Smooth muscle cell (in vitro differentiated cells): ENCODE data around the gene WHRN. TPM values are rescaled to one million over a fixed set of nuclear protein-coding genes. Genes with fewer than 3 reads are reported as not detected.

ENCODE experiments used
- DNase-seq: peaks from one replicate; lab custom pipeline; 2025; ENCODE audit not compliant: unreplicated experiment; lab: John Stamatoyannopoulos, UW
- H2AFZ ChIP-seq: fragments of 200-600 bp; sonication (generic); 2 replicates; pipeline ENCODE4 v1.6.0; 2016; ENCODE audit warnings: antibody characterized with exemption, low read depth, mild to moderate bottlenecking
- H3F3A ChIP-seq: fragments of 200-600 bp; sonication (generic); 2 replicates; pipeline ENCODE4 v1.6.0; 2017; ENCODE audit warnings: antibody characterized with exemption, low read depth
- H3K27ac ChIP-seq: fragments of 200-600 bp; sonication (generic); 2 replicates; pipeline ENCODE4 v1.5.1; 2016; ENCODE audit warnings: low read depth, mild to moderate bottlenecking
- H3K27me3 ChIP-seq: fragments of 200-600 bp; sonication (generic); 2 replicates; pipeline ENCODE4 v1.6.1; 2016; ENCODE audit warnings: low read depth, mild to moderate bottlenecking
- H3K36me3 ChIP-seq: fragments of 200-600 bp; sonication (generic); 2 replicates; pipeline ENCODE4 v1.5.1; 2016; ENCODE audit warnings: low read depth
- H3K4me1 ChIP-seq: fragments of 200-600 bp; sonication (generic); 2 replicates; pipeline ENCODE4 v1.5.1; 2016; ENCODE audit warnings: low read depth
- H3K4me2 ChIP-seq: fragments of 200-600 bp; sonication (generic); 2 replicates; pipeline ENCODE4 v1.6.0; 2016; ENCODE audit warnings: mild to moderate bottlenecking
- H3K4me3 ChIP-seq: fragments of 200-600 bp; sonication (generic); 2 replicates; pipeline ENCODE4 v1.5.1; 2016; ENCODE audit warnings: mild to moderate bottlenecking
- H3K79me2 ChIP-seq: fragments of 200-600 bp; sonication (generic); 2 replicates; pipeline ENCODE4 v1.6.0; 2016; ENCODE audit warnings: low read depth, mild to moderate bottlenecking
- H3K9ac ChIP-seq: fragments of 200-600 bp; sonication (generic); 2 replicates; pipeline ENCODE4 v1.6.0; 2016; ENCODE audit warnings: low read depth
- H3K9me3 ChIP-seq: fragments of 200-600 bp; sonication (generic); replicated peaks from 2 replicates; pipeline ENCODE4 v1.5.1; 2016; ENCODE audit warnings: low read depth
- H4K20me1 ChIP-seq: fragments of 200-600 bp; sonication (generic); 2 replicates; pipeline ENCODE4 v1.6.0; 2016; ENCODE audit warnings: low read depth
- CTCF ChIP-seq: fragments of 200-600 bp; sonication (generic); IDR thresholded peaks from 2 replicates; pipeline ENCODE4 v1.5.1; 2017; ENCODE audit warnings: borderline replicate concordance, mild to moderate bottlenecking, antibody characterized with exemption; ENCODE audit not compliant: insufficient read depth, poor library complexity, severe bottlenecking
- WGBS: methylation state at CpG from one replicate; pipeline ENCODE4 v1.1.7; 2016; ENCODE audit warnings: low lambda C conversion rate; 5-methylcytosine and 5-hydroxymethylcytosine counted together
- polyA plus RNA-seq: library from polyadenylated mRNA; unstranded; fragments of >200 nt; fragmentation: Nextera tagmentation; extraction: Ambion mirVana; gene quantifications from 2 replicates; pipeline ENCODE4 v1.2.1, GENCODE V29; 2016
- total RNA-seq: library from RNA; depleted of rRNA; stranded (reverse); fragments of >200 nt; gene quantifications from 2 replicates; pipeline ENCODE4 v1.2.3, GENCODE V29; 2014

The WHRN gene
- total and polyA plus RNA-seq, 2 experiments from 2014 or later: 3.6 to 12.9 TPM

GRCh38 chr9:114518599-114519022 lies 13.3 kb upstream of the WHRN start:
- Histone ChIP-seq H3K27me3 (no peaks in the 10 kb centered on the region), H3K79me2 (no peaks in the 10 kb centered on the region), H3K4me3 (no peak overlapping the region), H3K27ac (no peak overlapping the region), H3K4me1 (no peaks in the 10 kb centered on the region), H3K9me3 (no peaks in the 10 kb centered on the region), H4K20me1 (no peaks in the 10 kb centered on the region), H3F3A (no peaks in the 10 kb centered on the region), H2AFZ (no peak overlapping the region), H3K4me2 (no peak overlapping the region), H3K9ac (no peak overlapping the region), H3K36me3 (no peaks in the 10 kb centered on the region)
- TF ChIP-seq CTCF: no peak
- no peak for DNase-seq
- 89% methylated on average over 4 of the region's 4 CpGs for WGBS

GRCh38 chr9:114518120-114518519 lies 12.8 kb upstream of the WHRN start:
- no peaks in the 10 kb centered on the region for H3F3A ChIP-seq
- H3K36me3 ChIP-seq: no peaks in the 10 kb centered on the region
- no peaks in the 10 kb centered on the region for H3K9me3 ChIP-seq
- no peak overlapping the region for H3K9ac ChIP-seq
- H3K4me3 ChIP-seq: no peak overlapping the region
- no peak overlapping the region for H3K4me2 ChIP-seq
- no peak overlapping the region for H3K27ac ChIP-seq
- no peak for TF ChIP-seq CTCF
- H2AFZ ChIP-seq: no peak overlapping the region
- no peaks in the 10 kb centered on the region for H3K79me2 ChIP-seq
- no peaks in the 10 kb centered on the region for H3K4me1 ChIP-seq
- WGBS: 100% methylated on average over 1 of the region's 1 CpG
- no peaks in the 10 kb centered on the region for H3K27me3 ChIP-seq
- H4K20me1 ChIP-seq: no peaks in the 10 kb centered on the region
- no peak for DNase-seq

GRCh38 chr9:114516913-114517312 lies 11.6 kb upstream of the WHRN start:
- Histone ChIP-seq H3K27me3 (peaks cover 8% of the 10 kb centered on the region), H3K4me2 (no peak overlapping the region), H3K36me3 (no peaks in the 10 kb centered on the region), H3K9me3 (no peaks in the 10 kb centered on the region), H3K4me3 (no peak overlapping the region), H3K79me2 (no peaks in the 10 kb centered on the region), H3F3A (no peaks in the 10 kb centered on the region), H4K20me1 (no peaks in the 10 kb centered on the region), H2AFZ (no peak overlapping the region), H3K27ac (no peak overlapping the region), H3K4me1 (no peaks in the 10 kb centered on the region), H3K9ac (no peak overlapping the region)
- DNase-seq: no peak
- no peak for TF ChIP-seq CTCF
- WGBS: 62% methylated on average over 7 of the region's 7 CpGs

- no peak for DNase-seq
- TF ChIP-seq CTCF: no peak
- H3K27ac ChIP-seq: no peak overlapping the region
- H4K20me1 ChIP-seq: no peaks in the 10 kb centered on the region
- no peaks in the 10 kb centered on the region for H3F3A ChIP-seq
- 60% methylated on average over 3 of the region's 3 CpGs for WGBS
- H3K4me3 ChIP-seq: no peak overlapping the region
- H3K9me3 ChIP-seq: no peaks in the 10 kb centered on the region
- no peak overlapping the region for H3K9ac ChIP-seq
- no peak overlapping the region for H2AFZ ChIP-seq
- no peaks in the 10 kb centered on the region for H3K4me1 ChIP-seq
- no peak overlapping the region for H3K4me2 ChIP-seq
- no peaks in the 10 kb centered on the region for H3K36me3 ChIP-seq
- peaks cover 16% of the 10 kb centered on the region for H3K27me3 ChIP-seq
- no peaks in the 10 kb centered on the region for H3K79me2 ChIP-seq
Measured at GRCh38 chr9:114515528-114515927, 10.3 kb upstream of the WHRN start.
